PC-9 (cell line): ENCODE data around the gene RRAGC. TPM values are rescaled to one million over a fixed set of nuclear protein-coding genes. Genes with fewer than 3 reads are reported as not detected.

ENCODE experiments used
- BruUV-seq: library from RNA; stranded (reverse); fragments of 400-500 nt; replicated peaks from 2 replicates; lab custom pipeline; 2021; lab: Mats Ljungman, UMichigan
- CTCF ChIA-PET: fragments of 300-600 bp; sonication (Branson Sonifier 250); formaldehyde crosslinking; loops from one replicate; lab custom pipeline; 2022; ENCODE audit warnings: antibody characterized with exemption; lab: Charles Lee
- POLR2A ChIA-PET: fragments of 300-600 bp; sonication (Branson Sonifier 250); formaldehyde crosslinking; loops from one replicate; lab custom pipeline; 2022; ENCODE audit warnings: antibody characterized with exemption; ENCODE audit not compliant: unreplicated experiment; lab: Charles Lee
- DNase-seq, 2 experiments: peaks; one replicate each; pipeline versions ENCODE4 v3.0.0 to v3.0.0-alpha.2; 2015 to 2022; ENCODE audit warnings: mixed read lengths in 1 of 2
- H2AFZ ChIP-seq: fragments of 200-600 bp; sonication (generic); 2 replicates; pipeline ENCODE4 v1.8.1; 2017; ENCODE audit warnings: antibody characterized with exemption
- H3F3A ChIP-seq: fragments of 200-600 bp; sonication (generic); 2 replicates; pipeline ENCODE4 v1.8.1; 2017; ENCODE audit warnings: antibody characterized with exemption, mild to moderate bottlenecking, low read depth; ENCODE audit not compliant: insufficient read depth
- H3K27ac ChIP-seq: fragments of 200-600 bp; sonication (generic); 2 replicates; pipeline ENCODE4 v1.6.1; 2016; ENCODE audit warnings: mixed run types
- H3K27me3 ChIP-seq: fragments of 200-600 bp; sonication (generic); 2 replicates; pipeline ENCODE4 v1.6.1; 2016; ENCODE audit warnings: low read depth, mixed run types; ENCODE audit not compliant: insufficient read depth
- H3K36me3 ChIP-seq: fragments of 200-600 bp; sonication (generic); 2 replicates; pipeline ENCODE4 v1.6.1; 2016; ENCODE audit warnings: low read depth, mixed run types
- H3K4me1 ChIP-seq: fragments of 200-600 bp; sonication (generic); replicated peaks from 2 replicates; pipeline ENCODE4 v1.6.1; 2016; ENCODE audit warnings: mixed run types; ENCODE audit not compliant: insufficient read depth
- H3K4me2 ChIP-seq: fragments of 200-600 bp; sonication (generic); 2 replicates; pipeline ENCODE4 v1.6.1; 2017; ENCODE audit warnings: mixed run types
- H3K4me3 ChIP-seq: fragments of 200-600 bp; sonication (generic); 2 replicates; pipeline ENCODE4 v1.6.1; 2016; ENCODE audit warnings: mixed run types
- H3K79me2 ChIP-seq: fragments of 200-600 bp; sonication (generic); 2 replicates; pipeline ENCODE4 v1.6.1; 2017; ENCODE audit warnings: low read depth, mixed run types
- H3K9me2 ChIP-seq: fragments of 200-600 bp; sonication (generic); 2 replicates; pipeline ENCODE4 v1.8.1; 2017; ENCODE audit warnings: mild to moderate bottlenecking; ENCODE audit not compliant: insufficient read depth
- H3K9me3 ChIP-seq: fragments of 200-600 bp; sonication (generic); 2 replicates; pipeline ENCODE4 v1.8.1; 2016; ENCODE audit warnings: low read depth; ENCODE audit not compliant: insufficient read depth
- H4K20me1 ChIP-seq: fragments of 200-600 bp; sonication (generic); 2 replicates; pipeline ENCODE4 v1.8.1; 2017; ENCODE audit not compliant: insufficient read depth
- CTCF ChIP-seq: fragments of 200-600 bp; sonication (generic); conservative IDR thresholded peaks from 2 replicates; pipeline ENCODE4 v1.6.1; 2017; ENCODE audit warnings: mixed run types, antibody characterized with exemption, mild to moderate bottlenecking, moderate library complexity
- EZH2 ChIP-seq: fragments of 200-600 bp; sonication (generic); IDR thresholded peaks from 2 replicates; pipeline ENCODE4 v1.8.0; 2017; ENCODE audit warnings: antibody characterized with exemption, low read depth
- intact Hi-C: fragments of 100-400 bp; cut with micrococcal nuclease; formaldehyde crosslinking; loops from one replicate; pipeline ENCODE4 v1.10.0; 2022; ENCODE audit not compliant: unreplicated experiment
- total RNA-seq: library from RNA; stranded (reverse); gene quantifications from 2 replicates; pipeline ENCODE4 v1.2.3, GENCODE V29; 2021

Gene RRAGC
- total RNA-seq, 1 experiment from 2014 or later = 33.0 TPM

- H3F3A ChIP-seq = no peaks in the 10 kb centered on the region
- H3K9me3 ChIP-seq = no peaks in the 10 kb centered on the region
- DNase-seq = no peak
- no peaks in the 10 kb centered on the region for H3K36me3 ChIP-seq
- H3K27ac ChIP-seq = no peak overlapping the region
- H3K4me3 ChIP-seq = no peak overlapping the region
- H2AFZ ChIP-seq = no peak overlapping the region
- TF ChIP-seq EZH2 = no peak
- TF ChIP-seq CTCF = no peak
- H3K79me2 ChIP-seq = no peaks in the 10 kb centered on the region
- POLR2A ChIA-PET = no interaction called here
- H3K9me2 ChIP-seq = no peaks in the 10 kb centered on the region
- intact Hi-C loops = no loop called here
- H4K20me1 ChIP-seq = no peaks in the 10 kb centered on the region
- no peaks in the 10 kb centered on the region for H3K27me3 ChIP-seq
- H3K4me1 ChIP-seq = no peaks in the 10 kb centered on the region
- BruUV-seq = no TSS peak
- CTCF ChIA-PET = no interaction called here
- H3K4me2 ChIP-seq = no peak overlapping the region
Observed at GRCh38 chr1:38899560-38899959, 40.0 kb upstream of the RRAGC start.

GRCh38 chr1:38898653-38899230 lies 39.2 kb upstream of the RRAGC start:
- H3K9me2 ChIP-seq = no peaks in the 10 kb centered on the region
- no peaks in the 10 kb centered on the region for H3F3A ChIP-seq
- no peak overlapping the region for H3K4me3 ChIP-seq
- H3K4me1 ChIP-seq = no peaks in the 10 kb centered on the region
- H3K9me3 ChIP-seq = no peaks in the 10 kb centered on the region
- DNase-seq = no peak
- H2AFZ ChIP-seq = no peak overlapping the region
- POLR2A ChIA-PET = no interaction called here
- no peaks in the 10 kb centered on the region for H3K79me2 ChIP-seq
- H3K27ac ChIP-seq = no peak overlapping the region
- no peak overlapping the region for H3K4me2 ChIP-seq
- H4K20me1 ChIP-seq = no peaks in the 10 kb centered on the region
- no peaks in the 10 kb centered on the region for H3K27me3 ChIP-seq
- CTCF ChIA-PET = interaction anchor here (0.6 kb wide), 1 partner anchor 90 kb away, joined by 4 read pairs; no protein-coding TSS in a partner anchor
- TF ChIP-seq CTCF (no peak), EZH2 (no peak)
- intact Hi-C loops = no loop called here
- H3K36me3 ChIP-seq = no peaks in the 10 kb centered on the region
- no TSS peak for BruUV-seq

GRCh38 chr1:38896169-38896568 lies 36.6 kb upstream of the RRAGC start:
- DNase-seq = no peak
- Histone ChIP-seq H3K36me3 (no peaks in the 10 kb centered on the region), H3K4me3 (no peak overlapping the region), H3K9me3 (no peaks in the 10 kb centered on the region), H3K4me1 (no peaks in the 10 kb centered on the region), H3K27me3 (no peaks in the 10 kb centered on the region), H3K27ac (no peak overlapping the region), H3F3A (no peaks in the 10 kb centered on the region), H3K9me2 (no peaks in the 10 kb centered on the region), H2AFZ (no peak overlapping the region), H4K20me1 (no peaks in the 10 kb centered on the region), H3K79me2 (no peaks in the 10 kb centered on the region), H3K4me2 (no peak overlapping the region)
- TF ChIP-seq EZH2 = no peak
- TF ChIP-seq CTCF = no peak
- intact Hi-C loops = no loop called here
- ChIA-PET POLR2A (interaction anchor here (0.6 kb wide), 1 partner anchor 14 kb away, joined by 3 read pairs; no protein-coding TSS in a partner anchor), CTCF (interaction anchor here (1.0 kb wide), 1 partner anchor 68 kb away, joined by 6 read pairs; no protein-coding TSS in a partner anchor)
- no TSS peak for BruUV-seq
